ENCODE measurements around the gene AP2B1. TPM values are rescaled to one million over a fixed set of nuclear protein-coding genes. Genes with fewer than 3 reads are reported as not detected.

Gene AP2B1
- total RNA-seq, 1 donor from 2014 or later, result 145 TPM

DNA sequence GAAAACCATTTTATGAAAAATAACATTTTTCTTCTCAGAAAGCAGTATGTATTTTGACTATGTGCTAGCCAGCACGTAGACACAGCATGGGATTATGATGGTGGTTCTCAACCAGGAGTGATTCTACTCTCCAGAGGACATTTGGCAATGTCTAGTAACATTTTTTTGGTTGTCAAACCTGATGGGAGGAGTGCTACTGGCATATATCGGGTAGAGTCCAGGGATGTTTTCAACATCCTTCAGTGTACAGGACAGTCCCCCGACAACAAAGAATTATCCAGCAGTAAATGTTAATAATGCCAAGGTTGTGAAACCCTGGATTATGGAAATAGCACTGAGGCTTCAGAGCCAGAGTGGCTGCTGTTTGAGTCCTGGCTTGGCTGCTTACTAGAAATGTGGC, 27.7 kb downstream of the AP2B1 start:
- no peak overlapping the region for H3K27ac ChIP-seq
- peaks cover 7% of the 10 kb centered on the region for H3K4me1 ChIP-seq
- H3K4me3 ChIP-seq, result no peak overlapping the region
- H3K27me3 ChIP-seq (ENCODE audit: low read depth), result no peaks in the 10 kb centered on the region
- no peaks in the 10 kb centered on the region for H3K9me3 ChIP-seq
- intact Hi-C loops (cut with DNase I), result loop anchor here (10.0 kb wide), 1 partner anchor 130 kb away; no protein-coding TSS in a partner anchor
- peaks cover 47% of the 10 kb centered on the region for H3K36me3 ChIP-seq
- ATAC-seq (no peak), DNase-seq (no peak)
- TF ChIP-seq, protein P1, sequence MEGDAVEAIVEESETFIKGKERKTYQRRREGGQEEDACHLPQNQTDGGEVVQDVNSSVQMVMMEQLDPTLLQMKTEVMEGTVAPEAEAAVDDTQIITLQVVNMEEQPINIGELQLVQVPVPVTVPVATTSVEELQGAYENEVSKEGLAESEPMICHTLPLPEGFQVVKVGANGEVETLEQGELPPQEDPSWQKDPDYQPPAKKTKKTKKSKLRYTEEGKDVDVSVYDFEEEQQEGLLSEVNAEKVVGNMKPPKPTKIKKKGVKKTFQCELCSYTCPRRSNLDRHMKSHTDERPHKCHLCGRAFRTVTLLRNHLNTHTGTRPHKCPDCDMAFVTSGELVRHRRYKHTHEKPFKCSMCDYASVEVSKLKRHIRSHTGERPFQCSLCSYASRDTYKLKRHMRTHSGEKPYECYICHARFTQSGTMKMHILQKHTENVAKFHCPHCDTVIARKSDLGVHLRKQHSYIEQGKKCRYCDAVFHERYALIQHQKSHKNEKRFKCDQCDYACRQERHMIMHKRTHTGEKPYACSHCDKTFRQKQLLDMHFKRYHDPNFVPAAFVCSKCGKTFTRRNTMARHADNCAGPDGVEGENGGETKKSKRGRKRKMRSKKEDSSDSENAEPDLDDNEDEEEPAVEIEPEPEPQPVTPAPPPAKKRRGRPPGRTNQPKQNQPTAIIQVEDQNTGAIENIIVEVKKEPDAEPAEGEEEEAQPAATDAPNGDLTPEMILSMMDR (IDR thresholded peaks at IDR 0.05), result no peak

DNA sequence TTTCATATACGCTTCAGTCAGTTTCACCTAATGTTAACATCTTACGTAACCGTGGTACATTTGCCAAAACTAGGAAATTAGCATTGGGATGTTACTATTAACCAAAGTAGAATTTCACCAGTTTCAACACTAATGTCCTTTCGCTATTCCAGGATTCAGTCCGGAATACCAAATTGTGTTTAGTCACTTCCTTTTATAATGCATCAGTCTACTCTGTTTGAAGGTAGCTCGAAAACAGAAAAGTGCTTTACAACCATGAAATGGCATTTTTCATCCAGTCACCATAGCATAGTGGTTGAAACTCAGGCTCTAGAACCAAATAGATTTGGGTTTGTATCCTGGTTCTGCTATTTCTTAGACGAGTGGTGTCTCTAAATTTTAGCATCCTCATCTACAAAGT, 29.4 kb downstream of the AP2B1 start:
- Histone ChIP-seq H3K27ac (no peak overlapping the region), H3K9me3 (no peaks in the 10 kb centered on the region), H3K4me1 (peaks cover 7% of the 10 kb centered on the region), H3K27me3 (ENCODE audit: low read depth) (no peaks in the 10 kb centered on the region), H3K36me3 (peaks cover 36% of the 10 kb centered on the region), H3K4me3 (no peak overlapping the region)
- ATAC-seq (no peak), DNase-seq (no peak)
- TF ChIP-seq, protein P1 (IDR thresholded peaks at IDR 0.05), result no peak
- intact Hi-C loops (cut with DNase I), result loop anchor here (10.0 kb wide), 1 partner anchor 128 kb away; no protein-coding TSS in a partner anchor

DNA sequence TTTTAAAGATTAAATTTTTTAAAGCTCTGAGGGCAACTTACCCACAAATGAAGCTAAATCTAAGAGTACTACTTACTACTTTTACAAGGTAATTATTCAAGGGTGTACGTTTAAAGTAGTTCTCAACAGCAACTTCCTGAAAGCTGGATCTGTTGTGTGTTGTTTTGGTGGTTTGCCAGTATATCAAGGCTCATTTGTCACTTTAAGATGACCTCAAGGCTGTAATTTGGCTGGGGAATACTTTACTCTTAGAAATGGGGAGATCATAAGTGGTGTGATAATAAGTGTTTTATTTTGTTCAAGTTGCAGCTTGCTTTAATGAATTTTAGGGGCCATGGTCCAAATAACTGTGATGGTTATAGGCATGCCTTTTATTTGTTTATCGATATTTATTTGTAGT, 30.4 kb downstream of the AP2B1 start:
- Histone ChIP-seq H3K36me3 (peaks cover 33% of the 10 kb centered on the region), H3K27me3 (ENCODE audit: low read depth) (no peaks in the 10 kb centered on the region), H3K4me1 (peaks cover 7% of the 10 kb centered on the region), H3K9me3 (no peaks in the 10 kb centered on the region), H3K4me3 (no peak overlapping the region), H3K27ac (no peak overlapping the region)
- ATAC-seq (no peak), DNase-seq (no peak)
- intact Hi-C loops (cut with DNase I), result loop anchor here (10.0 kb wide), 1 partner anchor 127 kb away; no protein-coding TSS in a partner anchor
- TF ChIP-seq, protein P1 (IDR thresholded peaks at IDR 0.05), result no peak

DNA sequence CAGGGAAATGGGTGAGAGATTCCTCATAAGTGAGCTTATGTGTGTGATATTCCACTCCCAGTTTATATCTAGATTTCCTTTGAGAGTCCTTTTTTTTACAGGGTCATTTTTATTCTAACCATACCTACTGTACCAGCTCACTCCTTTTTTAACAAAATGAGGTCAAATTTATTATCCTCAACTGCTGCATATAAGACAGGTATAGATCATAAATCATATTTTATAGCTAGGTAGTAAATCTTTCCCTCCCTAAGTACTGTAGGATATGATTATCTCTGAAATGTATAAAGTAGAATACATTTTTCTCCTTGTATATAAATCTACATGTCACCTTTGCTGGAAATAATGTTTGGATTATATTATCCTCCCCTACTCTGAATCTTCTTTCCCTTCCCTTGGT, 31.5 kb downstream of the AP2B1 start:
- TF ChIP-seq, protein P1 (IDR thresholded peaks at IDR 0.05), result no peak
- ATAC-seq (no peak), DNase-seq (no peak)
- Histone ChIP-seq H3K36me3 (peaks cover 36% of the 10 kb centered on the region), H3K27me3 (ENCODE audit: low read depth) (no peaks in the 10 kb centered on the region), H3K4me1 (peaks cover 7% of the 10 kb centered on the region), H3K9me3 (no peaks in the 10 kb centered on the region), H3K27ac (no peak overlapping the region), H3K4me3 (no peak overlapping the region)
- intact Hi-C loops (cut with DNase I), result loop anchor here (10.0 kb wide), 1 partner anchor 126 kb away; no protein-coding TSS in a partner anchor

DNA sequence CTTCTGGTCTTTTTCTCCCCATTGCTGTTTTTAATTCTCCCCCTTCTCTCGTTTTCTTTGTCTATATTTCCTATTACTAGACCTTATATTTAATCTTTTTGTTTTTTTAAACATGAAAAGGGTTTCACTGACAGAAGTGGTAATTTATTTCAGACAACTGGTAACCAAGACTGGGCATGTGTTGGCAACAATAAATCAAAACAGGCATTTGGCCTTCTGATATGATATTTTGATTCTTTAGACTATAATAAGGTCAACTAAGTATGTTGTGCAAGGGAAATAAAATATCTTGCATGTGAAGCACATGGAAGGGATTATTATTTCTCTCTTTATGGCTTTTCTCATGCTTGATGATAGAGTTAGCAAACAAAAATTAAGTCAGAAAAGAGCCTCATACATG, 34.6 kb downstream of the AP2B1 start:
- Histone ChIP-seq H3K27me3 (ENCODE audit: low read depth) (no peaks in the 10 kb centered on the region), H3K9me3 (no peaks in the 10 kb centered on the region), H3K4me1 (peaks cover 7% of the 10 kb centered on the region), H3K36me3 (peaks cover 54% of the 10 kb centered on the region), H3K4me3 (no peak overlapping the region), H3K27ac (no peak overlapping the region)
- no peak for ATAC-seq
- TF ChIP-seq, protein P1 (IDR thresholded peaks at IDR 0.05), result no peak
- intact Hi-C loops (cut with DNase I), result no loop called here
- no peak for DNase-seq

Measured in lower lobe of right lung (tissue), 2 donors.